Erythroblast (primary cell): ENCODE data around the gene KANSL1.

Experiments used
- GATA1 ChIP-seq: IDR thresholded peaks from 2 replicates; pipeline ENCODE4 v1.6.1; 2011; ENCODE audit warnings: low read depth, mild to moderate bottlenecking, control low read depth, low read length, moderate library complexity
- POLR2A ChIP-seq: IDR thresholded peaks from 2 replicates; pipeline ENCODE4 v1.6.1; 2011; ENCODE audit warnings: mild to moderate bottlenecking, low read length

GRCh38 chr17:46020998-46021397 is 172.2 kb downstream of the KANSL1 start:
- no peak for TF ChIP-seq POLR2A
- no peak for TF ChIP-seq GATA1
